Effector CD4-positive, alpha-beta T cell (primary cell): ENCODE measurements around the gene TNFRSF8.
A peak's percentile ranks its signal among the peaks of the same experiment; 100 is the strongest.
"Not testable (repeated sequence)": the region's sequence is repeated elsewhere in the genome, so short reads cannot be mapped to it uniquely, and the experiment has no call there.

ENCODE experiments used
- DNase-seq: peaks from one replicate; pipeline ENCODE4 v3.0.0-alpha.2; 2020

The TNFRSF8 gene

GRCh38 chr1:12088607-12089006, 25.5 kb downstream of the TNFRSF8 start:
- peak; percentile 11 for DNase-seq

DNA sequence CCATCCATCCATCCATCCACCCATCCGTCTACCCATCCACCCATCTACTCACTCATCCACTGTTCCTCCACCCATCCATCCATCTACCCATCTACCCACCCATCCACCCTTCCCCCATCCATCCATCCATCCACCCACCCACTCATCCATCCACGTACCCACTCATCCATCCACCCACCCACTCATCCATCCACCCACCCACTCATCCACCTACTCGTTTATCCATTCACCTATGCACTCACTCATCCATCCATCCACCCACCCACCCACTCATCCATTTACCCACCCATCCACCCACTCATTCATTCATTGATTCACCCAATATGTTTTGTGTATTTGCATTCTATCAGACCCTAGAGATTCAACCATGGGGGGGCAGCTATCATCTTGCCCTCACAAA, 27.2 kb downstream of the TNFRSF8 start:
- no peak for DNase-seq

DNA sequence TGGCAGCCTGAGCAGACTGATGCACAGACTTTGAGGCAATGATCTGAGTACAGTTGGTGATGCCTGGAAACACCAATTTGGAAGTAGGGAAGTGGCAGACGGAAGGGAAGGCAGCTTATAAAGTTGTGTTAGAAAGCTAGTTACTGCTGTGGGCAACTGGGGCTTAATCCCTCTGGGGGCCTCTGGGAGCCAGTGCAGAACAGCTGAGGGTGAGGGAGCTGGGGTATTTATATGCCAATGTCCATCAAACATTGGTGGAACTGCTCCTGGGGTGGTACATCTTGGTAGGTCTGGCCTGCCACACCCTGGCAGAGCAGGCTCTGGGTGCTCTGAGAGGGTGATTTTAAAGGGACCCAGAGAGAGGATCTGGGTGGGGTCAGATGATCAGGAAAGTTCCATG, 28.1 kb downstream of the TNFRSF8 start:
- no peak for DNase-seq

DNA sequence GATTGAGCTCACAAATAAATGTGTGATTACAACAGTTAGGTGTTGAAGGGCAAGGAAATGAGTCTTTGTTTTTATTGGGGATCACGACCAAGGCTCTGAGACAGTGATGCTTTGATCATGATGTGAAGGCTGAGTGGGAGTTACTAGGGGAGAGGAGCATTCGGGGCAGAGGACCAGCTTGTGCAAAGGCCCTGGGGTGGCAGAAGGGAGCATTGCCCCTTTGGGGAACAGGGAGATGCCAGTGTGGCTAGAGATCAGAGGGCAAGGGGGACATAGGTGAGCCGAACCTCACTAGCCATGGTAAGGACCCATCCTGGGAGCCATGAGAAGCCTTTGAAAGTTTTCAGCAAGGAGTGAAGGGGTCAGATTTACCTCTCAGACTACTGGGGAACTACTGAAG, 31.1 kb downstream of the TNFRSF8 start:
- DNase-seq: no peak

DNA sequence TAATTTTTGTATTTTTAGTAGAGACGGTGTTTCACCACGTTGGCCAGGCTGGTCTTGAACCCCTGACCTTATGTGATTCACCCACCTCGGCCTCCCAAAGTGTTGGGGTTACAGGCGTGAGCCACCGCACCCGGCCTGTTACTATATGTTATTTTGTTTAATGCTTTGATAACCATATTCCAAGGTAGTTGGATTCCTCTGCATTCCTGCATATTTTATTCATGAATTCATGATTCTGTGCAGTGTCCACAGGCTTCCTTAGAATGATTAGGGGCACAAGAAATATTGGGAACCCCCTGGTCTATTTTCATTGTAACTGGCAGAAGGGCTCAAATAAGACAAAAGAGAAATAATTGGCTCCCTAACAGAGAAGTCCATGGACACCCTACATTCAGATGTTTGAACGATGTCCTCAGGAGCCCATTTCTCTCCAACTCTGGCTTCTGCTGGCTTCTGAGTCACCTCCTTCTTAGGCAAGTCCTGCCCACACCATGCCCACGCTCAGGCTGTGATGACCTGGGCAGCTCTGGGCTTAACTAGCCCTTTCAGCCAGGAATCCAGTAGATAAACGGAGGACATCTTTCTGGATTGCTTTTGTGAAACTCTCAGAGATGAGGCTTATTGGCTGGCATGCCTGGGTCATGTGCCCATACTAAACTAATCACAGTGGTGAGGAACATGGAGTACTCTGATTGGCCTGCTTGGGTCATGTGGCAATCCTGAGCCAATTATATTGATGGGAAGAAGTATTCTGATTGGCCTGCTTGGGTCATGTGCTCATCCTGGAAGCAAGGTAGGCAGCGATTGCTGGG, 32.6 kb downstream of the TNFRSF8 start:
- DNase-seq: no peak

- no peak for DNase-seq
Observed at GRCh38 chr1:12096615-12097014, 33.5 kb downstream of the TNFRSF8 start.

DNA sequence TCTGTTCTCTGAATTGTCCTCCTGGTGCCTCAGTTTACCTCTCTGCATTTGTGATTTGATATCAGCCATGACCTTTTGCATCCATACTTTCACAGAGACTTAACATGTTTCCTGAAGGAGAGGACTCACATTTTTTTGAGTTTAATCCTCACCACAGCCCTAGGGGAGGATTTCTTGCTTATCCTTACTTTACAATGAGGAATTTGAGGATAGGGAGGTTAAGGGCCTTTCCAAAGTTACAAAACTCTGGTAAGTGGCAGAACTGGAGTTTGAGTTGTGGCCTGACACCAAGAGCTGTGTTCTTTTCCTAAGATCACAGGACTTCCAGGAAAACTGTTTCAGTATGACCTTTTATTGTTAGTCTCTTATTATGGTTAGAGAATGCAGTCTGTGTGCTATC, 34.2 kb downstream of the TNFRSF8 start:
- no peak for DNase-seq

DNA sequence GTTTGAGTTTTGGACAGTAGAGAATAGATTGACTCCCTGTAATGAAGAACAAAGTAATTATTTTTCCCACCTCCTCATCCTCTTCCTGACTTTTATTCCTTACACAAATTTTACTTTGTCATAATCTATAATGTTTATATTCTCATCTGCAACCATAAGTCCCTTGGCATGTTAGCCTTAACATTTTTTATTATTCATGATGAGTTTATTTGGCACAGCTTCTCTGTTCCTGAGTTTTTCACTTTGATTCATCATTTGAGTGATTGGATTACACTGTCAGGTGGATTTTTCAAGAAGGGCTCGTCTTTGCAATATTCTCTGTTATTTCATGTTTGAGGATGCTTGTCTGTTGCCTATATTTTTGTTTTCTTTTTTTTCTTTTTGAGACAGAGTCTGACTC, 35.7 kb downstream of the TNFRSF8 start:
- DNase-seq: no peak

- DNase-seq: no peak
Observed at GRCh38 chr1:12099610-12100009, 36.5 kb downstream of the TNFRSF8 start.

- DNase-seq: no peak
Observed at GRCh38 chr1:12100071-12100470, 37.0 kb downstream of the TNFRSF8 start.

GRCh38 chr1:12101120-12101519, 38.0 kb downstream of the TNFRSF8 start:
- not testable (repeated sequence) for DNase-seq

GRCh38 chr1:12102066-12102465, 39.0 kb downstream of the TNFRSF8 start:
- DNase-seq: no peak

- no peak for DNase-seq
Observed at GRCh38 chr1:12104417-12104816, 41.3 kb downstream of the TNFRSF8 start.

- DNase-seq: no peak
Observed at GRCh38 chr1:12106153-12106552, 43.0 kb downstream of the TNFRSF8 start.

DNA sequence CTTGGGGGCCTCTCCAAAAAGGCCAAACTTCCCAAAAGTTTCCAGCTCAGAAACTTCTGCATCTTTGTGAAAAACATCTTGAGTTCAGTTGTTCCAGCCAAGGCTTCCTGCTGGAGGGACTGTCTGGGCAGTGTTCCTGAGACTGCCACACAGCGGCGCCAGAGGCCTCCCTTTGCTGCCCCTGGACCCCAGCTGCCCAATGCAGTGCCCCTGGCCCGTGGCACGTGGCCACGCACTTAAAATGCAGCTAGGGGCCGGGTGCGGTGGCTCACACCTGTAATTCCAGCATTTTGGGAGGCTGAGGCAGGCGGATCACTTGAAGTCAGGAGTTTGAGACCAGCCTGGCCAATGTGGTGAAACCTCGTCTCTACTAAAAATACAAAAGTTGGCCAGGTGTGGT, 43.8 kb downstream of the TNFRSF8 start:
- DNase-seq: not testable (repeated sequence)

GRCh38 chr1:12107718-12108117, 44.6 kb downstream of the TNFRSF8 start:
- no peak for DNase-seq

GRCh38 chr1:12109901-12110300, 46.8 kb downstream of the TNFRSF8 start:
- DNase-seq: no peak

GRCh38 chr1:12111741-12112140, 48.6 kb downstream of the TNFRSF8 start:
- DNase-seq: no peak

DNA sequence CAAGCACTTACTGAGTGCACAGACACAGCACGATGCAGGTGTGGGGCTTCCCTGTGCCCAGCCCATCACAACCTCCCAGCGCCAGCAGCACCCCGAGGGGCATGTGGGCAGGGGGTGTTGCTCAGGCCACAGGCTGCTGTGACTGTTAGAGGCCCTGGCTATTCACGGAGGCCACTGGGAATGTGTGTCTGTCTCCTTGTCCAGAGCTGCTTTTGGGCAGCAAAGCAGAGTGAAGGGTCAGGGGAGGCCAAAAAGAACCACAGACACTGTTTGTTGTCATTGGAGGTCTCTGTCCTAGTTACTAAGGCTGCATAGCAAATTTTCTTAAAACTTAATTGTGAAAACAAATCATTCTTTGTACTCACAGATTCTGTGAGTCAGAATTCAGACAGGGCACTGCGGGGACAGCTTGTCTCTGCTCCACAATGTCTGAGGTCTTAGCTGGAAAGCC, 49.6 kb downstream of the TNFRSF8 start:
- DNase-seq: no peak

- no peak for DNase-seq
Observed at GRCh38 chr1:12113433-12114339, 50.6 kb downstream of the TNFRSF8 start.

- DNase-seq: no peak
Observed at GRCh38 chr1:12114340-12114683, 51.2 kb downstream of the TNFRSF8 start.

- no peak for DNase-seq
Observed at GRCh38 chr1:12114916-12115315, 51.8 kb downstream of the TNFRSF8 start.

DNA sequence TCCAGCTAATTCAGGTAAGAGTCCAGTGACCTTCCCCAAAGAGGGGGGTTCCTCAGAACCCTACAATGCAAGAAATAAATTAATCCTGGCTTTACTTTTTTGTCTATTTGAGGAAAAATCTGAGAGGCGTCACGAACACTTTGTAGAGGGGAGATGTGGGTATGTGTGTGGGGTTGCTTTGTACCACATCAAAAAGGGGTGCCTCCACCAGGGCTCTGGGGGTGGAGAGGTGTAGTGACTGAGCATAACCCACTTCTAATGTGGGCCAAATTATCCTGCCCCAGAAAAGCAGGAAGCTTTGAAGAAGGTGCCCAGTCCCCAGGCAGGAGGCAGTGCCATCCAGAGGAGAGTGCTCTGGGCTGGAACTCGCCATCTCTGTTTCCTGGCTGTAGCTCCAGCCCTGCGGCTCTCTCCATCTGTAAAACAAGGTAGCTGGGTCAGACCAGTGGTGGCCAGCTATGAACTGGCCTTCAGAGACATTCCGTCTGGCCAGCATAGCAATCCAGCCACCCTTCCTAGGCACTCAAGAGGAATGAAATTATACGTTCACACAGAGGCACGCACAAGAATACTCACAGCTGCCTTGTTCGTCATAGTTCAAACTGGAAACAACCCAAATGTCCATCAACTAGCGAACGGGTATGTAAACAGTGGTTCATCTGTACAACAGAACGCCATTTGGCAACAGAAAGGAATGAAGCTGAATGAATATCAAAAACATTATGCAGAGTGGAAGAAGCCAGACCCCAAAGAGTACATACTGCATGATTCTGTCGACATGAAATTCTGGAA, 58.3 kb downstream of the TNFRSF8 start:
- DNase-seq: no peak
